ENCODE measurements around the gene ZSCAN5B. TPM values are rescaled to one million over a fixed set of nuclear protein-coding genes. Genes with fewer than 3 reads are reported as not detected.
"Not testable (repeated sequence)": the region's sequence is repeated elsewhere in the genome, so short reads cannot be mapped to it uniquely, and the experiment has no call there.

The ZSCAN5B gene, protein sequence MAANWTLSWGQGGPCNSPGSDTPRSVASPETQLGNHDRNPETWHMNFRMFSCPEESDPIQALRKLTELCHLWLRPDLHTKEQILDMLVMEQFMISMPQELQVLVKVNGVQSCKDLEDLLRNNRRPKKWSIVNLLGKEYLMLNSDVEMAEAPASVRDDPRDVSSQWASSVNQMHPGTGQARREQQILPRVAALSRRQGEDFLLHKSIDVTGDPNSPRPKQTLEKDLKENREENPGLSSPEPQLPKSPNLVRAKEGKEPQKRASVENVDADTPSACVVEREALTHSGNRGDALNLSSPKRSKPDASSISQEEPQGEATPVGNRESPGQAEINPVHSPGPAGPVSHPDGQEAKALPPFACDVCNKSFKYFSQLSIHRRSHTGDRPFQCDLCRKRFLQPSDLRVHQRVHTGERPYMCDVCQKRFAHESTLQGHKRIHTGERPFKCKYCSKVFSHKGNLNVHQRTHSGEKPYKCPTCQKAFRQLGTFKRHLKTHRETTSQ
- not detected for total RNA-seq (ENCODE audit: unreplicated experiment)
- long read RNA-seq: 0 reads

DNA sequence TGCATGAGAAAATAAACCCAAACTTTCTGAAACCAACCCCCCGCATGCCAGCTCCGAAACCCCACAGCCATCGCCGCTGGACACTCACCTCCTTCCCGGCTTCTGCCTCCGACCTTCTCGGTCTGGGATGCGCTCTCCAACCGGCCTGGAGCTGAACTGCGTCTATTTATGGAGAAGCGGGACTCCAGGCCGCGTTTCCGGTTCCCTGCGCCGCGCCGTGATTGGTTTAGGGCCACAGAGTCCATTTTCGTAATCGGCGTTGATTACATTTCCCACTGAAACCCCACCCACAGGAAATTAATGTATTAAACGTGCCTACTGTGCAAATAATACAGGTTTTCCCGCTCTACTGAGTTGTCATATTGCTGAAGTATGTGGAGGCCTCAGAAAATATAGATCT is at the start of gene ZSCAN5B:
TSS of gene ZSCAN5B (minus strand) at position 138 of the 400 bp plus-strand sequence. CDS start 4,731 bp downstream, outside the sequence.
- DNase-seq (ENCODE audit: low spot score); H3K27ac Mint-ChIP-seq (ENCODE audit: unreplicated experiment); H3K4me1 Mint-ChIP-seq (ENCODE audit: unreplicated experiment); H3K36me3 Mint-ChIP-seq (ENCODE audit: low read depth, unreplicated experiment); H3K4me3 Mint-ChIP-seq (ENCODE audit: unreplicated experiment); H3K9me3 Mint-ChIP-seq (ENCODE audit: unreplicated experiment); H3K27me3 Mint-ChIP-seq (ENCODE audit: unreplicated experiment): not testable (repeated sequence)

DNA sequence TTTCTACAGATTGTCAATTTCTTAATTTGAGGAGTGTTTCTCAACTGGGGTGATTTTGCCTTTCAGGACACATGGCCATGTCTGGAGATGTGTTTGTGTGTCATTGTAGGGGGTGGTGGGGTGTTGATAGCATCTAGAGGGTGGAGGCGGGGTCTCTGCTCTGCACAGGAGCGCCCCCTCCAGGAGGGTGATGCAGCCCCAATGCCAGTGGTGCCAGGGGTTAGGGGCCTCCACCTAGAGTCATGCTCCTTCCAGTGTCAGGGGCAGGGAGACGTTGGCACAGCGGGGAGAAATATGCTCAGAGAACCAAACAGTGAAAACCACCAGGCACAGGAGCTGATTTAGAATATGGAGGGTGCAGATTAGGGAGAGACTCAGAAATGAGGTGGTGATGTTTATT is 48.2 kb upstream of the ZSCAN5B start:
- H3K36me3 Mint-ChIP-seq (ENCODE audit: low read depth, unreplicated experiment); H3K27ac Mint-ChIP-seq (ENCODE audit: unreplicated experiment): not testable (repeated sequence)

DNA sequence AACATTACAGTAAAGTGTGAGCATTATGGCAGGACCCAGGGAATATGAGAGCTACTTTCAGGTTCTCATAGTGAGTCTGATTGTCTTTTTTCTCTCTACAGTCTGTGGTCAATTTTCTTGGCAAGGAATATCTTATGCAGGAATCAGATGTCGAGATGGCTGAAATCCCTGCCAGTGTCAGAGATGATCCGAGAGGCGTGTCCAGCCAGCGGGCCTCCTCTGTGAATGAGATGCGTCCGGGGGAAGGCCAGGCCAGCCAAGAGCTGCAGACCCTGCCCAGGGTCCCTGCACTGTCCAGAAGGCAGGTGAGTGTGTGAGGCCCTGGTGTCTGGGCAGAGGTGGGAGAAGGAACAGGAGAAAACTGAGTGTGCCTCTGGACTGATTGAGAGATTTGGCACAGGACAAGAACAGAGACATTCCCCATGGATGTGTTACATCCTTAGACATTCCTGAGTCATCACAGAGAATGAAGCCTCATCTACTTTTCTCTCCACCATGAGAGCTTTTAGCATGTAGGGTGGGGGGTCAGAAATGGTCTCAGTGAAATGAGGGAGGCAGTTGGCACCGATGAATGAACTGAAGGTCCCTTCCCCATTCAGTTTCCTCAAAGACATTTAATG is 47.6 kb upstream of the ZSCAN5B start:
- TF ChIP-seq, protein P1, sequence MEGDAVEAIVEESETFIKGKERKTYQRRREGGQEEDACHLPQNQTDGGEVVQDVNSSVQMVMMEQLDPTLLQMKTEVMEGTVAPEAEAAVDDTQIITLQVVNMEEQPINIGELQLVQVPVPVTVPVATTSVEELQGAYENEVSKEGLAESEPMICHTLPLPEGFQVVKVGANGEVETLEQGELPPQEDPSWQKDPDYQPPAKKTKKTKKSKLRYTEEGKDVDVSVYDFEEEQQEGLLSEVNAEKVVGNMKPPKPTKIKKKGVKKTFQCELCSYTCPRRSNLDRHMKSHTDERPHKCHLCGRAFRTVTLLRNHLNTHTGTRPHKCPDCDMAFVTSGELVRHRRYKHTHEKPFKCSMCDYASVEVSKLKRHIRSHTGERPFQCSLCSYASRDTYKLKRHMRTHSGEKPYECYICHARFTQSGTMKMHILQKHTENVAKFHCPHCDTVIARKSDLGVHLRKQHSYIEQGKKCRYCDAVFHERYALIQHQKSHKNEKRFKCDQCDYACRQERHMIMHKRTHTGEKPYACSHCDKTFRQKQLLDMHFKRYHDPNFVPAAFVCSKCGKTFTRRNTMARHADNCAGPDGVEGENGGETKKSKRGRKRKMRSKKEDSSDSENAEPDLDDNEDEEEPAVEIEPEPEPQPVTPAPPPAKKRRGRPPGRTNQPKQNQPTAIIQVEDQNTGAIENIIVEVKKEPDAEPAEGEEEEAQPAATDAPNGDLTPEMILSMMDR (IDR thresholded peaks at IDR 0.05; ENCODE audit: unreplicated experiment): no peak
- H3K36me3 Mint-ChIP-seq (ENCODE audit: low read depth, unreplicated experiment): no peaks in the 10 kb centered on the region
- no peak for DNase-seq (ENCODE audit: low spot score)
- no peak overlapping the region for H3K4me3 Mint-ChIP-seq (ENCODE audit: unreplicated experiment)
- H3K4me1 Mint-ChIP-seq (ENCODE audit: unreplicated experiment): peaks cover 6% of the 10 kb centered on the region
- H3K27me3 Mint-ChIP-seq (ENCODE audit: unreplicated experiment): peaks cover 2% of the 10 kb centered on the region
- no peaks in the 10 kb centered on the region for H3K9me3 Mint-ChIP-seq (ENCODE audit: unreplicated experiment)
- H3K27ac Mint-ChIP-seq (ENCODE audit: unreplicated experiment): no peak overlapping the region

More for the DNA sequence above, 48.2 kb upstream of the ZSCAN5B start:
- H3K4me1 Mint-ChIP-seq (ENCODE audit: unreplicated experiment); H3K4me3 Mint-ChIP-seq (ENCODE audit: unreplicated experiment); H3K27me3 Mint-ChIP-seq (ENCODE audit: unreplicated experiment); H3K9me3 Mint-ChIP-seq (ENCODE audit: unreplicated experiment); DNase-seq (ENCODE audit: low spot score): not testable (repeated sequence)

DNA sequence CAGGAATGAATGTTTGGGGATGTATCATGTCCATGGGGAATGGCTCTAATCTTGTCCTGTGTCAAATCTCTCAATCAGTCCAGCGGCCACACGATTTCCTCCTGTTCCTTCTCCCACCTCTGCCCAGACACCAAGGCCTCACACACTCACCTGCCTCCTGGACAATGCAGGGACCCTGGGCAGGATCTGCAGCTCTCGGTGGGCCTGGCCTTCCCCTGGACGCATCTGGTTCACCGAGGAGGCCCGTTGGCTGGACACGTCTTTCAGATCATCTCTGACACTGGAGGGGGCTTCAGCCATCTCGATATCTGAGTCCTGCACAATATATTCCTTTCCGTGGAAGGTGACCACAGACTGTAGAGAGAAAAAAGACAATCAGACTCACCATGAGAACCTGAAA is 25.9 kb upstream of the ZSCAN5B start:
- Mint-ChIP-seq H3K4me3 (ENCODE audit: unreplicated experiment) (no peak overlapping the region), H3K36me3 (ENCODE audit: low read depth, unreplicated experiment) (peaks cover 17% of the 10 kb centered on the region), H3K27ac (ENCODE audit: unreplicated experiment) (no peak overlapping the region)

DNA sequence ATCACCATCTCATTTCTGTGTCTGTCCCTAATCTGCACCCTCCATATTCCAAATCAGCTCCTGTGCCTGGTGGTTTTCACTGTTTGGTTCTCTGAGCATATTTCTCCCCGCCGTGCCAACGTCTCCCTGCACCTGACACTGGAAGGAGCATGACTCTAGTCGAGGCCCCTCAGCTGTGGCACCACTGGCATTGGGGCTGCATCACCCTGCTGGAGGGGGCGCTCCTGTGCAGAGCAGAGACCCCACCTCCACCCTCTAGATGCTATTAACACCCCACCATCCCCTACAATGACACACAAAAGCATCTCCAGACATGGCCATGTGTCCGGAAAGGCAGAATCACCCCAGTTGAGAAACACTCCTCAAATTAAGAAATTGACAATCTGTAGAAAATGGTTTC is 25.3 kb upstream of the ZSCAN5B start:
- TF ChIP-seq, protein P1 (IDR thresholded peaks at IDR 0.05; ENCODE audit: unreplicated experiment): no peak
- H3K9me3 Mint-ChIP-seq (ENCODE audit: unreplicated experiment): no peaks in the 10 kb centered on the region
- no peaks in the 10 kb centered on the region for H3K27me3 Mint-ChIP-seq (ENCODE audit: unreplicated experiment)
- H3K4me3 Mint-ChIP-seq (ENCODE audit: unreplicated experiment): peak overlapping the region; percentile 60
- peaks cover 17% of the 10 kb centered on the region for H3K36me3 Mint-ChIP-seq (ENCODE audit: low read depth, unreplicated experiment)
- peaks cover 8% of the 10 kb centered on the region for H3K4me1 Mint-ChIP-seq (ENCODE audit: unreplicated experiment)
- no peak for DNase-seq (ENCODE audit: low spot score)
- peak overlapping the region; percentile 13 for H3K27ac Mint-ChIP-seq (ENCODE audit: unreplicated experiment)

More for the DNA sequence above, 25.9 kb upstream of the ZSCAN5B start:
- no peaks in the 10 kb centered on the region for H3K9me3 Mint-ChIP-seq (ENCODE audit: unreplicated experiment)
- peaks cover 6% of the 10 kb centered on the region for H3K4me1 Mint-ChIP-seq (ENCODE audit: unreplicated experiment)
- H3K27me3 Mint-ChIP-seq (ENCODE audit: unreplicated experiment): no peaks in the 10 kb centered on the region
- TF ChIP-seq, protein P1 (IDR thresholded peaks at IDR 0.05; ENCODE audit: unreplicated experiment): no peak
- DNase-seq (ENCODE audit: low spot score): no peak
